Caco-2 (cell line): Measurements from ENCODE around the gene ADAT2. TPM values are rescaled to one million over a fixed set of nuclear protein-coding genes. Genes with fewer than 3 reads are reported as not detected.

ENCODE experiments used
- BruUV-seq: library from RNA; stranded (reverse); fragments of 400-500 nt; replicated peaks from 2 replicates; lab custom pipeline; 2021; lab: Mats Ljungman, UMichigan
- CTCF ChIA-PET: fragments of 300-600 bp; sonication (Branson Sonifier 250); formaldehyde crosslinking; loops from one replicate; lab custom pipeline; 2022; ENCODE audit warnings: antibody characterized with exemption; lab: Charles Lee
- POLR2A ChIA-PET: fragments of 300-600 bp; sonication (Branson Sonifier 250); formaldehyde crosslinking; loops from one replicate; lab custom pipeline; 2022; ENCODE audit warnings: antibody characterized with exemption; lab: Charles Lee
- DNase-seq, 2 experiments: peaks; one replicate each; pipeline versions ENCODE4 v3.0.0 to v3.0.0-alpha.2; 2020 to 2022
- H3K27me3 ChIP-seq: replicated peaks from 2 replicates; pipeline ENCODE4 v1.6.0; 2011; ENCODE audit warnings: low read length; ENCODE audit not compliant: control insufficient read depth, insufficient read depth
- H3K36me3 ChIP-seq: 2 replicates; pipeline ENCODE4 v1.5.1; 2011; ENCODE audit warnings: low read length; ENCODE audit not compliant: control insufficient read depth, insufficient read depth
- H3K4me1 ChIP-seq: fragments of 250-450 bp; sonication (Bioruptor Pico); 2 replicates; pipeline ENCODE4 v1.5.1; 2020; ENCODE audit warnings: mild to moderate bottlenecking
- H3K4me3 ChIP-seq: 2 replicates; pipeline ENCODE4 v1.5.1; 2011; ENCODE audit warnings: low read depth, mild to moderate bottlenecking, control low read depth, low read length
- H3K9me3 ChIP-seq: fragments of 250-450 bp; sonication (Bioruptor Pico); 2 replicates; pipeline ENCODE4 v1.5.1; 2020; ENCODE audit warnings: mild to moderate bottlenecking, moderate library complexity
- H3K27ac Mint-ChIP-seq: one replicate; pipeline ENCODE4 v1.8.0; 2022; ENCODE audit warnings: mixed read lengths; ENCODE audit not compliant: unreplicated experiment
- H3K27me3 Mint-ChIP-seq: one replicate; pipeline ENCODE4 v1.8.0; 2022; ENCODE audit warnings: mixed read lengths; ENCODE audit not compliant: insufficient read depth, unreplicated experiment
- H3K36me3 Mint-ChIP-seq: one replicate; pipeline ENCODE4 v1.8.0; 2022; ENCODE audit warnings: mild to moderate bottlenecking, mixed read lengths; ENCODE audit not compliant: insufficient read depth, unreplicated experiment
- H3K4me1 Mint-ChIP-seq: one replicate; pipeline ENCODE4 v1.8.0; 2022; ENCODE audit warnings: low read depth, mixed read lengths; ENCODE audit not compliant: unreplicated experiment
- H3K4me3 Mint-ChIP-seq: one replicate; pipeline ENCODE4 v1.8.0; 2022; ENCODE audit warnings: mild to moderate bottlenecking, moderate library complexity, mixed read lengths; ENCODE audit not compliant: unreplicated experiment
- H3K9me3 Mint-ChIP-seq: one replicate; pipeline ENCODE4 v1.8.0; 2022; ENCODE audit warnings: mixed read lengths; ENCODE audit not compliant: unreplicated experiment
- CTCF ChIP-seq, 2 experiments: fragments of 200-600 bp in 1 of 2; IDR thresholded peaks; 1 replicate in 1 of 2; 2 replicates in 1 of 2; pipeline versions ENCODE4 v1.5.1 to v1.8.0; 2011 to 2022; ENCODE audit warnings: antibody characterized with exemption in 1 of 2, control low read depth in 1 of 2, inconsistent platforms in 1 of 2, low read depth in 1 of 2, low read length in 1 of 2, mild to moderate bottlenecking in 1 of 2, moderate library complexity in 1 of 2; ENCODE audit not compliant: insufficient read depth in 1 of 2, severe bottlenecking in 1 of 2, unreplicated experiment in 1 of 2
- intact Hi-C: fragments of 100-400 bp; cut with micrococcal nuclease; formaldehyde crosslinking; loops from one replicate; pipeline ENCODE4 v1.10.0; 2022; ENCODE audit not compliant: unreplicated experiment
- total RNA-seq: library from RNA; stranded (reverse); gene quantifications from 2 replicates; pipeline ENCODE4 v1.2.3, GENCODE V29; 2022

ADAT2 gene
- total RNA-seq, 1 experiment from 2014 or later, result 12.7 TPM

- intact Hi-C loops, result loop anchor here (1.0 kb wide), 1 partner anchor 14 kb away; no protein-coding TSS in a partner anchor
- BruUV-seq, result no TSS peak
- DNase-seq, result peak; percentile 78 to 80
- CTCF ChIA-PET, result no interaction called here
- Mint-ChIP-seq H3K4me1 (no peaks in the 10 kb centered on the region), H3K9me3 (peaks cover 9% of the 10 kb centered on the region), H3K36me3 (no peaks in the 10 kb centered on the region), H3K27ac (peak overlapping the region; percentile 69), H3K4me3 (peak overlapping the region; percentile 5), H3K27me3 (no peaks in the 10 kb centered on the region)
- POLR2A ChIA-PET, result no interaction called here
- Histone ChIP-seq H3K4me3 (no peak overlapping the region), H3K27me3 (no peaks in the 10 kb centered on the region), H3K4me1 (peaks cover 25% of the 10 kb centered on the region), H3K36me3 (no peaks in the 10 kb centered on the region), H3K9me3 (no peaks in the 10 kb centered on the region)
- TF ChIP-seq CTCF (IDR thresholded peaks at IDR 0.05; ENCODE audit: insufficient read depth in 1 of 2, low read depth in 1 of 2, low read length in 1 of 2, severe bottlenecking in 1 of 2, unreplicated experiment in 1 of 2), result no peak
These were observed 53.0 kb downstream of the ADAT2 start for GRCh38 chr6:143397227-143398222.

- Mint-ChIP-seq H3K27me3 (no peaks in the 10 kb centered on the region), H3K27ac (peak overlapping the region; percentile 69), H3K4me3 (no peak overlapping the region), H3K4me1 (no peaks in the 10 kb centered on the region), H3K36me3 (no peaks in the 10 kb centered on the region), H3K9me3 (peaks cover 9% of the 10 kb centered on the region)
- DNase-seq, result no peak
- POLR2A ChIA-PET, result no interaction called here
- no peak for TF ChIP-seq CTCF (IDR thresholded peaks at IDR 0.05; ENCODE audit: insufficient read depth in 1 of 2, low read depth in 1 of 2, low read length in 1 of 2, severe bottlenecking in 1 of 2, unreplicated experiment in 1 of 2)
- no peaks in the 10 kb centered on the region for H3K27me3 ChIP-seq
- no peaks in the 10 kb centered on the region for H3K9me3 ChIP-seq
- H3K4me1 ChIP-seq, result peaks cover 25% of the 10 kb centered on the region
- H3K4me3 ChIP-seq, result no peak overlapping the region
- CTCF ChIA-PET, result no interaction called here
- H3K36me3 ChIP-seq, result no peaks in the 10 kb centered on the region
- BruUV-seq, result no TSS peak
- intact Hi-C loops, result loop anchor here (1.0 kb wide), 1 partner anchor 15 kb away; no protein-coding TSS in a partner anchor
These were observed 53.8 kb downstream of the ADAT2 start for GRCh38 chr6:143396497-143397226.

GRCh38 chr6:143395699-143396098 is 54.8 kb downstream of the ADAT2 start:
- Mint-ChIP-seq H3K9me3 (peaks cover 9% of the 10 kb centered on the region), H3K27me3 (no peaks in the 10 kb centered on the region), H3K4me1 (no peaks in the 10 kb centered on the region), H3K27ac (no peak overlapping the region), H3K36me3 (no peaks in the 10 kb centered on the region), H3K4me3 (no peak overlapping the region)
- POLR2A ChIA-PET, result no interaction called here
- peaks cover 25% of the 10 kb centered on the region for H3K4me1 ChIP-seq
- no peaks in the 10 kb centered on the region for H3K36me3 ChIP-seq
- BruUV-seq, result no TSS peak
- no peaks in the 10 kb centered on the region for H3K27me3 ChIP-seq
- no peak overlapping the region for H3K4me3 ChIP-seq
- no peak for TF ChIP-seq CTCF (IDR thresholded peaks at IDR 0.05; ENCODE audit: insufficient read depth in 1 of 2, low read depth in 1 of 2, low read length in 1 of 2, severe bottlenecking in 1 of 2, unreplicated experiment in 1 of 2)
- no peak for DNase-seq
- no peaks in the 10 kb centered on the region for H3K9me3 ChIP-seq
- intact Hi-C loops, result no loop called here
- CTCF ChIA-PET, result no interaction called here
